Measurements from ENCODE around the gene ADISSP. TPM values are rescaled to one million over a fixed set of nuclear protein-coding genes. Genes with fewer than 3 reads are reported as not detected.
A peak's percentile ranks its signal among the peaks of the same experiment; 100 is the strongest.

The ADISSP gene
- total and polyA plus RNA-seq, 9 of the 15 experiments (the other 6 are each of a cell fraction or from before 2014, with no cell fraction given), result 1.4 to 70.6 (median 23.4) TPM

- TF ChIP-seq, protein P1, sequence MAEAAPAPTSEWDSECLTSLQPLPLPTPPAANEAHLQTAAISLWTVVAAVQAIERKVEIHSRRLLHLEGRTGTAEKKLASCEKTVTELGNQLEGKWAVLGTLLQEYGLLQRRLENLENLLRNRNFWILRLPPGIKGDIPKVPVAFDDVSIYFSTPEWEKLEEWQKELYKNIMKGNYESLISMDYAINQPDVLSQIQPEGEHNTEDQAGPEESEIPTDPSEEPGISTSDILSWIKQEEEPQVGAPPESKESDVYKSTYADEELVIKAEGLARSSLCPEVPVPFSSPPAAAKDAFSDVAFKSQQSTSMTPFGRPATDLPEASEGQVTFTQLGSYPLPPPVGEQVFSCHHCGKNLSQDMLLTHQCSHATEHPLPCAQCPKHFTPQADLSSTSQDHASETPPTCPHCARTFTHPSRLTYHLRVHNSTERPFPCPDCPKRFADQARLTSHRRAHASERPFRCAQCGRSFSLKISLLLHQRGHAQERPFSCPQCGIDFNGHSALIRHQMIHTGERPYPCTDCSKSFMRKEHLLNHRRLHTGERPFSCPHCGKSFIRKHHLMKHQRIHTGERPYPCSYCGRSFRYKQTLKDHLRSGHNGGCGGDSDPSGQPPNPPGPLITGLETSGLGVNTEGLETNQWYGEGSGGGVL (CRISPR knock-in tag; IDR thresholded peaks at IDR 0.05), result no peak
- TF ChIP-seq ZFPM2 (CRISPR knock-in tag; IDR thresholded peaks at IDR 0.05), result no peak
- TF ChIP-seq ZC3H8 (IDR thresholded peaks at IDR 0.05), result no peak
- TF ChIP-seq ZNF589 (CRISPR knock-in tag; IDR thresholded peaks at IDR 0.05; ENCODE audit: low read depth), result no peak
- no peak for TF ChIP-seq FIP1L1 (IDR thresholded peaks at IDR 0.05; ENCODE audit: low read depth, low read length, poor library complexity, severe bottlenecking)
- no peak for TF ChIP-seq RBM22 (IDR thresholded peaks at IDR 0.05; ENCODE audit: low read depth, low read length, poor library complexity, severe bottlenecking)
- no peak for TF ChIP-seq RBM15 (IDR thresholded peaks at IDR 0.05; ENCODE audit: insufficient read depth, low read length)
- TF ChIP-seq GATAD2A (IDR thresholded peaks at IDR 0.05), result no peak
- TF ChIP-seq ZNF3 (CRISPR knock-in tag; IDR thresholded peaks at IDR 0.05), result no peak
- TF ChIP-seq USF2 (CRISPR knock-in tag; IDR thresholded peaks at IDR 0.05), result no peak
- peak; percentile 44 for TF ChIP-seq CREM (IDR thresholded peaks at IDR 0.05; ENCODE audit: low read depth)
- TF ChIP-seq ZNF785 (CRISPR knock-in tag; IDR thresholded peaks at IDR 0.05), result no peak
- peak; percentile 37; the same call in 1 of the 2 replicates for TF ChIP-seq SP1 (CRISPR knock-in tag; IDR thresholded peaks at IDR 0.05)
- TF ChIP-seq MECOM (CRISPR knock-in tag; IDR thresholded peaks at IDR 0.05), result no peak
- TF ChIP-seq ZNF444 (CRISPR knock-in tag; IDR thresholded peaks at IDR 0.05), result no peak
- no peak for TF ChIP-seq ZNF780A (CRISPR knock-in tag; IDR thresholded peaks at IDR 0.05)
- TF ChIP-seq, protein P2, sequence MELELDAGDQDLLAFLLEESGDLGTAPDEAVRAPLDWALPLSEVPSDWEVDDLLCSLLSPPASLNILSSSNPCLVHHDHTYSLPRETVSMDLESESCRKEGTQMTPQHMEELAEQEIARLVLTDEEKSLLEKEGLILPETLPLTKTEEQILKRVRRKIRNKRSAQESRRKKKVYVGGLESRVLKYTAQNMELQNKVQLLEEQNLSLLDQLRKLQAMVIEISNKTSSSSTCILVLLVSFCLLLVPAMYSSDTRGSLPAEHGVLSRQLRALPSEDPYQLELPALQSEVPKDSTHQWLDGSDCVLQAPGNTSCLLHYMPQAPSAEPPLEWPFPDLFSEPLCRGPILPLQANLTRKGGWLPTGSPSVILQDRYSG (tag; conservative IDR thresholded peaks at IDR 0.05; ENCODE audit: low read depth), result no peak
- no peak for TF ChIP-seq ZSCAN29 (IDR thresholded peaks at IDR 0.05)
- no peak for TF ChIP-seq XRCC4 (IDR thresholded peaks at IDR 0.05; ENCODE audit: extremely low read depth, insufficient read depth, insufficient read length)
- TF ChIP-seq, protein P3, sequence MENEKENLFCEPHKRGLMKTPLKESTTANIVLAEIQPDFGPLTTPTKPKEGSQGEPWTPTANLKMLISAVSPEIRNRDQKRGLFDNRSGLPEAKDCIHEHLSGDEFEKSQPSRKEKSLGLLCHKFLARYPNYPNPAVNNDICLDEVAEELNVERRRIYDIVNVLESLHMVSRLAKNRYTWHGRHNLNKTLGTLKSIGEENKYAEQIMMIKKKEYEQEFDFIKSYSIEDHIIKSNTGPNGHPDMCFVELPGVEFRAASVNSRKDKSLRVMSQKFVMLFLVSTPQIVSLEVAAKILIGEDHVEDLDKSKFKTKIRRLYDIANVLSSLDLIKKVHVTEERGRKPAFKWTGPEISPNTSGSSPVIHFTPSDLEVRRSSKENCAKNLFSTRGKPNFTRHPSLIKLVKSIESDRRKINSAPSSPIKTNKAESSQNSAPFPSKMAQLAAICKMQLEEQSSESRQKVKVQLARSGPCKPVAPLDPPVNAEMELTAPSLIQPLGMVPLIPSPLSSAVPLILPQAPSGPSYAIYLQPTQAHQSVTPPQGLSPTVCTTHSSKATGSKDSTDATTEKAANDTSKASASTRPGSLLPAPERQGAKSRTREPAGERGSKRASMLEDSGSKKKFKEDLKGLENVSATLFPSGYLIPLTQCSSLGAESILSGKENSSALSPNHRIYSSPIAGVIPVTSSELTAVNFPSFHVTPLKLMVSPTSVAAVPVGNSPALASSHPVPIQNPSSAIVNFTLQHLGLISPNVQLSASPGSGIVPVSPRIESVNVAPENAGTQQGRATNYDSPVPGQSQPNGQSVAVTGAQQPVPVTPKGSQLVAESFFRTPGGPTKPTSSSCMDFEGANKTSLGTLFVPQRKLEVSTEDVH (IDR thresholded peaks at IDR 0.05; ENCODE audit: low read depth, partially characterized antibody), result no peak
- no peak for TF ChIP-seq SIRT6 (IDR thresholded peaks at IDR 0.05; ENCODE audit: low read depth, low read length)
- no peak for TF ChIP-seq CEBPG (CRISPR knock-in tag; IDR thresholded peaks at IDR 0.05)
- no peak for TF ChIP-seq CEBPG (tag; conservative IDR thresholded peaks at IDR 0.05 in 1 of 2, IDR thresholded peaks at IDR 0.05 in 1 of 2)
- TF ChIP-seq ZNF699 (CRISPR knock-in tag; IDR thresholded peaks at IDR 0.05; ENCODE audit: insufficient replicate concordance), result no peak
Measured at GRCh38 chr20:3781153-3781910, 13.8 kb upstream of the ADISSP start, which contains the start of gene SPEF1 (continued).

All from K562 (cell line).